GDM1 (cell line): ENCODE data around the gene NPHP4.
A peak's percentile ranks its signal among the peaks of the same experiment; 100 is the strongest.

ENCODE experiments used
- DNase-seq: peaks from one replicate; lab custom pipeline; 2025; lab: John Stamatoyannopoulos, UW

NPHP4 gene

GRCh38 chr1:5992026-5992813, at the start of gene NPHP4:
Gene NPHP4, minus strand, starts transcription at chr1:5992425. Its CDS starts 6,136 bp downstream, at chr1:5986289.
- DNase-seq: peak; percentile 99

- DNase-seq: no peak
These were observed 49.3 kb upstream of the NPHP4 start for GRCh38 chr1:6041432-6042062.

- DNase-seq: no peak
These were observed 48.7 kb upstream of the NPHP4 start for GRCh38 chr1:6040861-6041415.

- no peak for DNase-seq
These were observed 48.2 kb upstream of the NPHP4 start for GRCh38 chr1:6040444-6040843.

GRCh38 chr1:6039031-6039430, 46.8 kb upstream of the NPHP4 start:
- no peak for DNase-seq

GRCh38 chr1:6038603-6039002, 46.4 kb upstream of the NPHP4 start:
- no peak for DNase-seq

- peak; percentile 32 for DNase-seq
These were observed 45.1 kb upstream of the NPHP4 start for GRCh38 chr1:6037338-6037762.

- DNase-seq: no peak
These were observed 43.5 kb upstream of the NPHP4 start for GRCh38 chr1:6035719-6036118.

GRCh38 chr1:6035303-6035702, 43.1 kb upstream of the NPHP4 start:
- no peak for DNase-seq

- DNase-seq: no peak
These were observed 42.5 kb upstream of the NPHP4 start for GRCh38 chr1:6034750-6035096.

GRCh38 chr1:6033986-6034749, 41.9 kb upstream of the NPHP4 start:
- no peak for DNase-seq

GRCh38 chr1:6033124-6033523, 40.9 kb upstream of the NPHP4 start:
- no peak for DNase-seq

GRCh38 chr1:6030547-6031261, 38.5 kb upstream of the NPHP4 start:
- DNase-seq: no peak

- no peak for DNase-seq
These were observed 37.9 kb upstream of the NPHP4 start for GRCh38 chr1:6030132-6030531.

- no peak for DNase-seq
These were observed 37.1 kb upstream of the NPHP4 start for GRCh38 chr1:6029351-6029750.

GRCh38 chr1:6028042-6028850, 36.0 kb upstream of the NPHP4 start:
- peak; percentile 74 for DNase-seq

- no peak for DNase-seq
These were observed 35.4 kb upstream of the NPHP4 start for GRCh38 chr1:6027591-6027990.

GRCh38 chr1:6026095-6026809, 34.0 kb upstream of the NPHP4 start:
- peak; percentile 89 for DNase-seq

- DNase-seq: no peak
These were observed 33.3 kb upstream of the NPHP4 start for GRCh38 chr1:6025269-6026094.

- DNase-seq: no peak
These were observed 32.2 kb upstream of the NPHP4 start for GRCh38 chr1:6024376-6024775.
